ENCODE data around the gene FBXL7.

The FBXL7 gene

GRCh38 chr5:15680455-15680854 lies 180.5 kb downstream of the FBXL7 start:
- no peak for DNase-seq

GRCh38 chr5:15682122-15682521 lies 182.1 kb downstream of the FBXL7 start:
- DNase-seq, result no peak

- DNase-seq, result no peak
These were observed 182.6 kb downstream of the FBXL7 start for GRCh38 chr5:15682566-15682965.

GRCh38 chr5:15683332-15683731 lies 183.4 kb downstream of the FBXL7 start:
- no peak for DNase-seq

GRCh38 chr5:15687401-15687800 lies 187.4 kb downstream of the FBXL7 start:
- no peak for DNase-seq

- DNase-seq, result no peak
These were observed 189.9 kb downstream of the FBXL7 start for GRCh38 chr5:15689836-15690235.

GRCh38 chr5:15690611-15691010 lies 190.6 kb downstream of the FBXL7 start:
- no peak for DNase-seq

- no peak for DNase-seq
These were observed 191.5 kb downstream of the FBXL7 start for GRCh38 chr5:15691521-15691920.

- DNase-seq, result no peak
These were observed 192.9 kb downstream of the FBXL7 start for GRCh38 chr5:15692706-15693381.

- no peak for DNase-seq
These were observed 193.4 kb downstream of the FBXL7 start for GRCh38 chr5:15693382-15693728.

GRCh38 chr5:15693933-15694332 lies 194.0 kb downstream of the FBXL7 start:
- DNase-seq, result no peak

GRCh38 chr5:15694696-15695214 lies 194.8 kb downstream of the FBXL7 start:
- no peak for DNase-seq

- no peak for DNase-seq
These were observed 195.3 kb downstream of the FBXL7 start for GRCh38 chr5:15695215-15695731.

GRCh38 chr5:15700373-15700772 lies 200.4 kb downstream of the FBXL7 start:
- DNase-seq, result no peak

GRCh38 chr5:15702102-15702501 lies 202.1 kb downstream of the FBXL7 start:
- no peak for DNase-seq

GRCh38 chr5:15703901-15704300 lies 203.9 kb downstream of the FBXL7 start:
- no peak for DNase-seq

GRCh38 chr5:15704397-15704947 lies 204.5 kb downstream of the FBXL7 start:
- no peak for DNase-seq

- DNase-seq, result no peak
These were observed 207.7 kb downstream of the FBXL7 start for GRCh38 chr5:15707631-15708030.

- DNase-seq, result no peak
These were observed 211.9 kb downstream of the FBXL7 start for GRCh38 chr5:15711892-15712291.

GRCh38 chr5:15715535-15715934 lies 215.6 kb downstream of the FBXL7 start:
- DNase-seq, result no peak

- DNase-seq, result no peak
These were observed 216.0 kb downstream of the FBXL7 start for GRCh38 chr5:15715967-15716366.

GRCh38 chr5:15717001-15717400 lies 217.0 kb downstream of the FBXL7 start:
- DNase-seq, result no peak

- no peak for DNase-seq
These were observed 218.6 kb downstream of the FBXL7 start for GRCh38 chr5:15718421-15719179.

GRCh38 chr5:15719784-15720183 lies 219.8 kb downstream of the FBXL7 start:
- no peak for DNase-seq
